Activated CD8-positive, alpha-beta T cell treated with anti-CD3 and anti-CD28 coated beads for 36 hours (primary cell): ENCODE measurements around the gene HADHA. TPM values are rescaled to one million over a fixed set of nuclear protein-coding genes. Genes with fewer than 3 reads are reported as not detected.

Source experiments
- ATAC-seq: fragments of 200-7000 bp; cut with Tn5 transposase; one replicate; pipeline ENCODE4 v1.10.0; 2021; ENCODE audit warnings: mild to moderate bottlenecking, moderate library complexity
- CTCF ChIA-PET: fragments of 350-600 bp; sonication (Branson Sonifier 250); formaldehyde crosslinking; loops from one replicate; lab custom pipeline; 2021; ENCODE audit warnings: antibody characterized with exemption; lab: Charles Lee
- POLR2A ChIA-PET: fragments of 350-600 bp; sonication (Branson Sonifier 250); formaldehyde crosslinking; loops from one replicate; lab custom pipeline; 2021; ENCODE audit warnings: antibody characterized with exemption; lab: Charles Lee
- DNase-seq: peaks from one replicate; pipeline ENCODE4 v3.0.0-alpha.2; 2020
- H3K27ac Mint-ChIP-seq: one replicate; pipeline ENCODE4 v1.8.0; 2021; ENCODE audit warnings: mild to moderate bottlenecking, mixed read lengths
- H3K27me3 Mint-ChIP-seq: one replicate; pipeline ENCODE4 v1.8.0; 2021; ENCODE audit warnings: mixed read lengths
- H3K36me3 Mint-ChIP-seq: one replicate; pipeline ENCODE4 v1.8.0; 2021; ENCODE audit warnings: low read depth, mixed read lengths
- H3K4me1 Mint-ChIP-seq: one replicate; pipeline ENCODE4 v1.8.0; 2021; ENCODE audit warnings: low read depth, mixed read lengths
- H3K4me3 Mint-ChIP-seq: one replicate; pipeline ENCODE4 v1.8.0; 2021; ENCODE audit warnings: mild to moderate bottlenecking, moderate library complexity, mixed read lengths
- H3K9me3 Mint-ChIP-seq: one replicate; pipeline ENCODE4 v1.8.0; 2021; ENCODE audit warnings: mixed read lengths
- CTCF ChIP-seq: fragments of 200-600 bp; IDR thresholded peaks from one replicate; pipeline ENCODE4 v1.8.0; 2022; ENCODE audit warnings: antibody characterized with exemption, mild to moderate bottlenecking
- intact Hi-C: fragments of 100-400 bp; cut with micrococcal nuclease; formaldehyde crosslinking; loops from one replicate; pipeline ENCODE4 v1.10.0; 2022
- total RNA-seq, 2 experiments: library from RNA; stranded (reverse); gene quantifications; one replicate each; pipeline ENCODE4 v1.2.3, GENCODE V29; 2021

The HADHA gene
- total RNA-seq, 2 experiments from 2014 or later = 118 to 120 TPM

DNA sequence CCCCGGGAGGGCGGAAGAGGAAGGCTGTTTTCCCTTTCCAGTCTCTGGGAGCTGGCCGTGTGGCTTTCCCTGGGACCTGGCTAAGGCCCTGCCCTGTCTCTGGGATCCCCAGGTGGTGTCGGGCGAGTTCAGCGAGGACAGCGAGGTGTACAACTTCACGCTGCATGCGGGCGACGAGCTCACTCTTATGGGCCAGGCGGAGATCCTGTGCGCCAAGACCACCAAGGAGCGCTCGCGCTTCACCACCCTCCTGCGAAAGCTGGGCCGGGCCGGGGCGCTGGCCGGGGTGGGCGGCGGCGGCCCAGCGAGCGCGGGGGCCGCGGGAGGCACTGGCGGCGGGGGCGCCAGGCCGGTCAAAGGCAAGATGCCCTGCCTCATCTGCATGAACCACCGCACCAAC is 60.3 kb downstream of the HADHA start:
- no peak for ATAC-seq
- no peak for TF ChIP-seq CTCF
- POLR2A ChIA-PET = interaction anchor here (1.2 to 2.1 kb wide), 4 partner anchors 8 to 151 kb away, joined by 3 to 8 read pairs (median 6); partner anchors contain the start of genes HADHA, HADHB and RAB10
- intact Hi-C loops = no loop called here
- DNase-seq = no peak
- H3K9me3 Mint-ChIP-seq = no peaks in the 10 kb centered on the region
- peak overlapping the region; percentile 20 for H3K4me3 Mint-ChIP-seq
- H3K27ac Mint-ChIP-seq = no peak overlapping the region
- CTCF ChIA-PET = interaction anchor here (1.0 to 5.3 kb wide), 12 partner anchors 8 to 284 kb away, joined by 3 to 30 read pairs (median 5); partner anchors contain the start of genes HADHA and RAB10
- H3K27me3 Mint-ChIP-seq = peaks cover 14% of the 10 kb centered on the region
- H3K36me3 Mint-ChIP-seq = peaks cover 2% of the 10 kb centered on the region
- peaks cover 12% of the 10 kb centered on the region for H3K4me1 Mint-ChIP-seq

DNA sequence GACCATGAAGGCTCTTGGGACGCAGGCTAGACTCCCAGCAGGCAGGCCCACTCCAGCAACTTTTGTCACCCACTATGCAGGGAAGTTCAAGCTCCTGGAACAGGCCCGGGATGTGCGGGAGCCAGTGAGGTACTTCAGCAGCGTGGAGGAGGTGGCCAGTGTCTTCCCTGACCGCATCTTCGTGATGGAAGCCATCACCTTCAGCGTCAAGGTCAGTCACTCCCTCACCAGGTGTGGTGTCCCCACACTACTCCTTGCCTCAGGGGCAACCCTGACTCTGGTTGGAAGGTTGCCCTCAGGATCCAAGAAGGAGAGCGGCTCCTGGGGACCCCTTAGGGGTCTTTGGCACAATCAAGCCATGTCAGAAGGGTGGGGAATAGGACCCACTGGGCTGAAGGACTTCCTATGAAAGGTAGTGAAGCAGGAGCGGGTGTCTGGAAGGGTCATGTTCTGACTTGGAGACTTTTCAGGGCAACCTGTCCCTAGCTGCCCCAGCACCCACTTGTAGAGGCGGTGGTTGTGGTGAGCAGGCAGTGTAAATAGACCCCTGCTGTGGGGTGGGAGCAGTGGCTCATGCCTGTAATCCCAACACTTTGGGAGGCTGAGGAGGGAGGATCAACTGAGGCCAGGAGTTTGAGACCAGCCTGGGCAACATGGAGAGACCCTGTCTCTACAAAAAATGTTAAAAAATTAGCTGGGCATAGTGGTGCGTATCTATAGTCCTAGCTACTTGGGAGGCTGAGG is 61.4 kb downstream of the HADHA start:
- Mint-ChIP-seq H3K27me3 (peaks cover 14% of the 10 kb centered on the region), H3K4me1 (peaks cover 13% of the 10 kb centered on the region), H3K36me3 (peaks cover 2% of the 10 kb centered on the region), H3K9me3 (no peaks in the 10 kb centered on the region), H3K27ac (no peak overlapping the region), H3K4me3 (no peak overlapping the region)
- intact Hi-C loops = no loop called here
- TF ChIP-seq CTCF = no peak
- DNase-seq (no peak), ATAC-seq (no peak)
- ChIA-PET POLR2A (interaction anchor here (0.5 to 2.1 kb wide), 2 partner anchors 29 to 63 kb away, joined by 4 to 6 read pairs; no protein-coding TSS in a partner anchor), CTCF (interaction anchor here (5.3 kb wide), 1 partner anchor 14 kb away, joined by 30 read pairs; no protein-coding TSS in a partner anchor)

GRCh38 chr2:26182441-26182840 is 62.0 kb downstream of the HADHA start:
- intact Hi-C loops = no loop called here
- Mint-ChIP-seq H3K4me1 (peaks cover 13% of the 10 kb centered on the region), H3K27me3 (peaks cover 14% of the 10 kb centered on the region), H3K9me3 (no peaks in the 10 kb centered on the region), H3K36me3 (peaks cover 2% of the 10 kb centered on the region), H3K27ac (no peak overlapping the region), H3K4me3 (no peak overlapping the region)
- POLR2A ChIA-PET = no interaction called here
- CTCF ChIA-PET = interaction anchor here (5.3 kb wide), 1 partner anchor 13 kb away, joined by 30 read pairs; no protein-coding TSS in a partner anchor
- DNase-seq (no peak), ATAC-seq (no peak)
- no peak for TF ChIP-seq CTCF

- ChIA-PET CTCF (interaction anchor here (1.0 kb wide), 1 partner anchor 92 kb away, joined by 3 read pairs; no protein-coding TSS in a partner anchor), POLR2A (no interaction called here)
- Mint-ChIP-seq H3K36me3 (peaks cover 2% of the 10 kb centered on the region), H3K27me3 (peaks cover 21% of the 10 kb centered on the region), H3K4me1 (peaks cover 10% of the 10 kb centered on the region), H3K9me3 (no peaks in the 10 kb centered on the region), H3K27ac (no peak overlapping the region), H3K4me3 (peak overlapping the region; percentile 46)
- intact Hi-C loops = loop anchor here (10.0 kb wide), 1 partner anchor 285 kb away; no protein-coding TSS in a partner anchor
- TF ChIP-seq CTCF = no peak
- ATAC-seq (peak; percentile 29), DNase-seq (no peak)
These were observed 65.0 kb downstream of the HADHA start for GRCh38 chr2:26179446-26179913.
